Measurements from ENCODE around the gene PRLR.
"Not testable (repeated sequence)": the region's sequence is repeated elsewhere in the genome, so short reads cannot be mapped to it uniquely, and the experiment has no call there.

The PRLR gene

DNA sequence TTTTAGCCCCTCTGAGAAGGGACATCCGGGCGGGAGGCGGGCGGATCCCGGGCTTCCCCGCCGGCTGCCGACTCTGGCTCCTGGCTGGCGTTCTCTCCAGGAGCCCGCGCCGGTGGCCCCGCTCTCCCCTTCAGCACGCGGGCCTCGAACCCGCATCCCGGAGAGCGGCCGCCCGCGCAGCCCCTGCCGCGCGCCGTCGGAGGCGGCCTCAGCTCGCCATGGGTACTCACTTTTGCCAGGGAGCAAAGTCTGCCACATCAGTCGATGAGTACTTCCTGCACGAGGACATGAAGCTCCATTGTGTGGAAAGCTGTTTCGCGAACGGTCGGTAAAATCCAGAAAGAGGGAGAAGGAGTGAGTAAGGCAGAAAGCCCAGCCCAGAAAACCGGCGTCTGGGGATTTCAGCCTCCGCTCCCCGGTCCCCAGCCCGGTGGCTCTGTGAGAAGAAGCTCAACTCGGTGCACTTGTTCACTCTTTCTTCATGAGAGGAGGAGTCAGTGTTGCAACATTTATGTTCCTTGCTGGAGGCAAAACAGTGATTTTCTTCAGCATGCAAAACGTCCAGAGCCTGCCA, at the start of gene PRLR:
Gene PRLR (minus strand): TSS at position 450 of the 574 bp plus-strand sequence. CDS start 140,867 bp downstream, outside the sequence.
- DNase-seq, result peak in 1 of 2 experiments; percentile 20

DNA sequence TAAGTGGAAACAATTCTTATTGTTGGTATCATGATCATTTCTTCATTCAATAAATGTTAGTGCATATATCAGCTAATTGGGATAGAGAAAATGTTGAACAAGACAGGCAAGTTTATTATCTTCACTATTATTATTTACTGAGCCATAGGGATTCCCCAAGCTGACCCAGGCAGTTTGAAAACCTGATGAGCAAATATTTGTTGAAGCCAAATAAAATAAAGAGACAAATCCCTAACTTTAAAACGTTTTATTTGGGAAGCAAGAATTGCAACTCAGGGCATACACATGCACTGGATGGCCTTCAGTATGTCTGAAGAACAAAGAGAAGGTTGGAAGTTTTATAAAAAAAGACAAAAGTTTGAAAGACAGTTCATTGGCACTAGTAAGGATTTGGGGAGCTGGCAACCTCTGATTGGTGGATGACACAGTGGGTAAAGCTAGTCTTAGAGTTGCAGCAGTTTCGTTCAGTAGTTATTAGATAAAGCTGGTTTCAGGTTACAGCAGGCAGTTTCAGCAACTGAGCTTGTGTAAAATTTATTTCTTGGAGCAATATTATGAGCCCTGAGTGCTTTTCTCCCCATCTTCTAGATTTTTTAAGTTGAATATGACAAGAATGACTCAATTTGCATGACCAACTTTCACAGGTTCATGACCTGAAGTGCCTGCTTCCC, 44.7 kb upstream of the PRLR start:
- DNase-seq, result no peak

DNA sequence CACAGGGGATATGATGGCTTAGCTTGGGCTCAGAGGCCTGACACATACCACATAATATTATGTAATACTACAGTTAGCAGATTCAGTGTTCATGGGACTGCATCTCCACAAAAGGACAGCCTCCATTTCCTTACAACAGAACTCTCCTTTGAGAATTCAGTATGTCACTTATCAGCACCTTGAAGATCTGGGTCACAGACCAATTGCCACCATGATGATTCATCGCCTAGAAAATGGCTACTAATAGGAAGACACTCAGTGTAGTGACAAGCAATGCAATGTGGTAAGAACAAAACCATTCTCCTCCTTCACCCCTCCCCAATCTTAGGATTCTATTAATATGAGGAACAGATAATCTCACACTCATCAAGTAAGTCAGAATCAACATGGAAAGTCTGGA, 38.7 kb upstream of the PRLR start:
- DNase-seq, result no peak

DNA sequence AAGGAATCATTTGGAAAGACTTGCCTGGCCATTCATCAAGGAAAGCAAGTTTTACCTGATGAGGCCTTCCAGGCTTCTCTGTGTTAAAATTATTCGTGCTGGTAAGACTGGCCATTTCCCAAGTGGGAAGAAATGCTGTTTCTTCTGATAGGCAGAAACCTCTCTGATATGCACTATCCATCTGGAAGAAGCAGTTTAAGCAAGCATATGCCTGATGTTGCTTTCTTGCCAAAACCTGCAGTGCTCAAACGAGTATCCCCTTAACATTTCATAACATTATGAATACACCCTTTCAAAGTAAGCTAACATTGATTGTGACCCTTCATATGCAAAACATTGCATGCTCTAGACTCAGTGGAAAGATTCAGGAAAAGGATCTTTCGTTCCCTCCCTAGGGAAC, 36.0 kb upstream of the PRLR start:
- no peak for DNase-seq

DNA sequence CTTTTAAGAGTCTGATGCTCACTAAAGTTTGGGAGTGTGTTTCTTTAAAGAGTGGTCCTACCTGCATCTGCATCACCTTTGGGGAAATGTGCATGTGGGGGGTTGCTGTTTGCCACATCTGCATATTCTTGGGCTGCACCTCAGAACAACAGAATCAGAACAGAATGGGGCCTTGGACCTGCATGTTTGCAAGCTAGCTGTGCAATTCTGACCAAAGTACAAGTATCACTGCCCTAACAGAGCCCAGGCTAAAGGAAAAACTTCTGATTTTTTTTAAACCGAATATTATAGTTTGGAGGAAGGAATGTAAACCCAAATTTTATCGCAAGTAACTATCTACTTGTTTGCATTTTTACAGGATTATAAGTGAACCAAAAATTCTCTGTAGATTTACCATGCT, 34.2 kb upstream of the PRLR start:
- no peak for DNase-seq

DNA sequence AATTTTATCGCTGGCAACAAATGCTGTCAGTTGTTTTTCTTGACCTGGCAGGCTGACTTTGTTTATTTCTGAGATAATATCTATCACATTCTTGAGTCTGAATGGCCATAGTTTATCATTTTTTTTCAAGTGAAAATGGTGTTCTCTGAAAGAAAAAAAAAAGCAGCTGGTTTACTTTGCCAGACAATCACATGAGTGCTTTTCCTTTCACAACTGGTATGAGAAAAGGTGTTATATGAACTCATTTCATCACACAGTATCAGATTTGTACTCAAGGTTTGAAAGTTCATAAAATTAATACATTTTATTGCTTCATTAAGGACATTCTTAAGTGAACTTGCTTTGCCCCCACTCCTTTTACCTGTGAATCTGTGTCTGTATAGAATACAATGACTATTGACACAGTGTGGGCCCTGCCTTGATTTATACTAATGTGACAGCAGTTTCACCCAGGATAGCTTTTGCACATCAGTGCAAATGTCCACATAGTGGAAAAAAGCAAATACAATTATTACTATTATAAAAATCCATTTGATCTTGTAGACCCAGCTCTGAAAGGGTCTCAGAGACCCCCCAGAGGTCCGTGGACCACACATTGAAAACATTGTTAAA, 33.1 kb upstream of the PRLR start:
- no peak for DNase-seq

DNA sequence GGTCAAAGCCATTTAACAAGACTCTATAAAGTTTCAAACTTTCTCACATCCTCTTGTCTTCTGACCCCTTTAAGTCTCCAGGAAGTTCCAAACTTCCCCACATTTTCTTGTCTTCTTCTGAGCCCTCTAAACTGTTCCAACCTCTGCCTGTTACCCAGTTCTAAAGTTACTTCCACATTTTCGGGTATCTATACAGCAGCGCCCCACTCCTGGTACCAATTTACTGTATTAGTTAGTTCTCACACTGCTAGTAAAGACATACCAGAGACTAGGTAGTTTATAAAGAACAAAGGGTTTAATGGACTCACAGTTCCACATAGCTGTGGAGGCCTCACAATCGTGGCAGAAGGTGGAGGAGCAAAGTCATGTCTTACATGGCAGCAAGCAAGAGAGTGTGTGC, 23.3 kb upstream of the PRLR start:
- DNase-seq, result no peak

DNA sequence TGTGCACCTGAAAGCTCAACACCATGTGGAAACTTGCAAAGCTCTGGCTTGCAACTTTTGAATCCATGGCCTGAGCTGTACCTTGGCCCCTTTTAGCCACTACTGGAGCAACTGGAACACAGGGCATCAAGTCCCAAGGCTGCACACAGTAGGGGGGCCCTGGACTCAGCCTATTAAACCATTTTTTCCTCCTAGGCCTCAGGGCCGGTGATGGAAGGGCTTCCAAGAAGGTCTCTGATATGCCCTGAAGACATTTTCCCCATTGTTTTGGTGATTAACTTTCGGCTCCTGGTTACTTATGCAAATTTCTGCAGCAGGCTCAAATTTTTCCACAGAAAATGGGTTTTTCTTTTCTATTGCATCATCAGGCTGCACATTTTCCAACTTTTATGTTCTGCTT, 22.7 kb upstream of the PRLR start:
- no peak for DNase-seq

DNA sequence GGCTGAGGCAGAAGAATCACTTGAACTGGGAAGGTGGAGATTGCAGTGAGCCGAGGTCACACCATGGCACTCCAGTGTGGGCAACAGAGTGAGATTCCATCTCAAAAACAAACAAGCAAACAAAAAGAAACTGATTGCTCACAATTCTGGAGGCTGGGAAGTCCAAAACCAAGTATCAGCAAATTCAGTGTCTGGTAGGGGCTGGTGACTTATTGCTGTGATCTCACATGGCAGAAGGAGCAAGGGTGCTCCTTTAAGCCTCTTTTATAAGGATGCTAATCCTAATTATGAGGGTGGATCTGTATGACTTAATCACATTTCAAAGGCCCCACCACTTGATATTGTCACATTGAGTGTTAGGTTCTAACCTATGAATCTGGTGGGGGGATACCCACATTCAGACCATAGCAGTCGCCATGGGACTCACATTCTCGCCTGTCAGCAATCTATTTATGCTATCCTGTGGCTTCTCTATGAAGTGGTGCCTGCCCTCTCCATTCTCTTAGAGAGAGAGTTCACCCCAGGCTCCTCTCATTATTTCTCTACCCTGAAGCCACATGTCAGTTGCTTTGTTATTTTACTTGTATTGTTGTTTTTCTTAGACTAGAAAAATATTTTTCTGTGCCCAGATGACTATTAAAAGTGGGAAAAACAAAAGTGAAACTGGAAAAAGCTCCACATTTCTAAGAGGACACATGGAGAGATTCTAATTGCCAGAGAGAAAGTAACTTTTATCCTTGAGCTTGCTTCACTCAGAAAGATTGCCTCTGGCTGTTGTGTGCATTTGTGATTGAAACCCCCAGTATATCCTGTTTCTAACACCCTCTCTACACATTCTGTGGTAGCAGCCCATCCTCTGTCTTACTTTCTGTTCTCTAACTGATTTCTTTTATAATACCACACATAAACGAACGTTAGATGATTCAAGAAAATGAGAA, 18.8 kb upstream of the PRLR start:
- DNase-seq, result no peak

DNA sequence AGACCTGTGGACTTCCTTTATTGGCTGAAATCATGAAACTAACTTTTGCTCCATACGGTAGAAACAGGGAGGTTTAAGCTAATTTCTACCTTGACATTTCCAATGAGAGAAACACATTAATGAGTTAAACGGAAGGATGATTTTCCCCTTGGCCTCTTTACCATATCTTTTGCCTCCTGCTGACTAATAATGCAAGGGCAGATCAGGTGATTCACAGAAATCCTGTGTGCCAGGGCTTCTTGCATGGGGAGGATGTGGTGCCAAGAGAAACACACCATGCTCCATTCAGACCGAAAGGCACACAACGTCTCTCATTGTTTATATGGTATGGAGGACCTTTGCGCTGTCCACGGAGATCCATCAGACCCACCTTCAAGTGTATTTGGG, 17.4 kb upstream of the PRLR start:
- no peak for DNase-seq

DNA sequence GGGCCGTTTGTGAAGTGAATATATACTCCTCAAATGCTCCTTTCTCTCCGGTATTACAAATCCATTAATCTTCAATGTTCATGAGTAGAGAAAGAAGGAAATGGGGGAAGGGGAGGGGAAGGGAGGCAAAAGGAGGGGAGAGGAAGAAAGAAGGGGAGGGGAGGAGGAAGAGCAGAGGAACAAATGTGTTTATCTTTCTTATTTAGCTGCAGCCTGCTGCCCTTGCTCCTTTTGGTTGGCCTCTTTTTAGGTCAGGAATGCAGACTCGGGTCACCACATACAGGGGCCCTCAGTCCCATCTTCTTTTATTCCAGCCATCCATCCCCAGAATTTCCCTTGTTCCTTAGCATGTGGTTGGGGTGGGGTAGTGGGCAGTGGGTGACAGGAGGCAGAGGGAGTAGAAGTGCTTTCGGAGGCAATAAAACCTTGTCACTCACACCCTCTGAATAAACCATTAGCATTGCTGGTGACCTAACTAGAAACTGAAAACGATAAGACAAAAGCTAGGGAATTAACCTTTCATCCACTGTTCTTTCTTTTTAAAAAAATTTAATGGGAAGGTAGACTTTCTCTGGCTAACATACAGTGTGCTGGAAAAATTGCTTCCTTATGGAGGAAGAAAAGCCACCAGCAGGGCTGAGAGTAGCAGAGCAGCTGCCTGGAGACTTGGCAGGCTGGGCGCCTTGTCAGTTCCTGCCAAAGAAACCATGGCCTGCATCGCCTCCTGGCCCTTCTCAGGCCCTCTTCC, 16.8 kb upstream of the PRLR start:
- no peak for DNase-seq

DNA sequence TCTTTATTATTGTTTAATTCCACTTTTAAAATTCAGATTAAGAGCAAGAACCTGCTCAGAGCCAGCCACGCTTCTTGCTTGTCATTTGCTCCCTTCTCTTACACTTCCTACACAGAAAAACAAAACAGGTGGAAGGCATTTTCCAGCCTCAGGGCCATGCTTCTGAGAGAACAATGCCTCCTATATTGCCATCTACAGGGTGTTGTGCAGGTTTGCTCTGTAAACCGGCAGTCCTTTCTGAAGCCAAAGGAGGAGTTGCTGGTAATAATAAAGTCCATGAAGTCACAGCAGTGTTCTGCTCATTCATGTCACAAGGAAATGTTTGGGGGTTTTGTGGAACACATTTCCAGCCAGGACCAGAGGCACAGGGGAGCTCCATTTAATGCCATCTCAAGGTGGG, 16.1 kb upstream of the PRLR start:
- no peak for DNase-seq

DNA sequence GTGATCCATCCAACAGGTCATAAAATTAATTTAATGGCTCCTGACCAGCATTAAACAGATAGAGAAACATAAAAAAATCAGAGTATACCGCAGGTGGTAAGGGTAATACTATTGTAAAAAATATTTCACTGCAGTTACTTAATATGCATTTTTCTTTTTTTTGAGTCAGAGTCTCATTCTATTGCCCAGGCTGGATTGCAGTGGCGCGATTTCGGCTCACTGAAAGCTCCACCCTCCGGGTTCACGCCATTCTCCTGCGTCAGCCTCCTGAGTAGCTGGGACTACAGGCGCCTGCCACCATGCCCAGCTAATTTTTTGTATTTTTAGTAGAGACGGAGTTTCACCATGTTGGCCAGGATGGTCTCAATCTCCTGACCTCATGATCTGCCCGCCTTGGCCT, 15.1 kb upstream of the PRLR start:
- not testable (repeated sequence) for DNase-seq

DNA sequence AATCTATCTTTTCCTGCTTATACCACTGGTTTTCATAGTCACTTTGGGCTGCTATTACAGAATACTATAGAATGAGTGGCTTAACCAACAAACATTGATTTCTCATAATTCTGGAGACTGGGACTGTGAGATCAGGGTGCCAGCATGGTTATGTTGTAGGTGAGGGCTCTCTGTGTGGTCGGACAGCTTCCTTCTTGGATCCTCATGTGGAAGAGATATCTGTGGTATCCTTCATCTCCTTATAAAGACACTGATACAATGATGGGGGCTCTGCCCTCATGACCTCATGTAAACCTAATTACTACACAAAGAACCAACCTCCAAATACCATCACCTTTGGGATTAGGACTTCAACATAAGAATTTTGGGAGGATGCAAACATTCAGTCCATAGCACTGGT, 13.9 kb upstream of the PRLR start:
- no peak for DNase-seq

DNA sequence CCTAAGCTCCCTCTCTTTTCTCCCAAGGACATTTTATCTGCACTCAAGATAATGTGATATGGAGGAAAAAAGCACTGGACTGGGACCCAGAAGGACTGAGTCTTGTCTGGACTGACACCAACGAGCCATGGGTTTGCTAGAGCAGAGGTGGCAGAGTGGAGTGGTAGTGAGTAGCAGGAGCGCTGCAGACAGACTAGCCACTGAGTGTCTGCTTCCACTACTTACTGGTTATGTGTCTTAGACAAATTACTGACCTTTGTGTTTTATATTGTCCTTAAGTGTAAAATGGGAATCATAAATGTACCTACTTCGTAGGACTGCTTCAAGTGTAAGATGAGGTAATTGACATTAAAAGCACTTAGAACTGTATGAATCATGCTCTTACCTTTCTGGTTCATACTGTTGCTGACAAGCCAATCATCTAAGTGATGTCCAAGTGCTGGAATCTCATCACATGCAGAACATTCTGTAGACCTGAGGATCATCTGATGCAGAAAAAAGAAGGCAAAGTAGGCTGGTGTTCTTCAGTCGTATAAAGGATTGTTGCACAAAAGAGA, 12.5 kb upstream of the PRLR start:
- DNase-seq, result no peak

DNA sequence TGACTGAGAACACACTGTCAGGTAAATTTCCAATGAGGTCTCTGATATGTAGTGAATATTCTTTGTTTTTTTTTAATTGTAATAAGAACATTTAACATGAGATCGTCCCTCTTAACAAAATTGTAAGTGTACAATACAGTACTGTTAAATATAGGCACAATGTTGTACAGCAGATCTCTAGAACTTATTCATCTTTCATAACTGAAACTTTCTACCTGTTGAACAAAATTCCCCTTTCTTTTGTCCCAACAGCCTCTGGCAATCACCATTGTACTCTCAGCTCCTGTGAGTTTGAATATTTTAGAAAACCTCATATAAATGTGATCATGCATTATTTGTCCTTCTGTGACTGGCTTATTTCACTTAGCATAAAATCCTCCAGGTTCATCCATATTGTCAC, 10.6 kb upstream of the PRLR start:
- no peak for DNase-seq

DNA sequence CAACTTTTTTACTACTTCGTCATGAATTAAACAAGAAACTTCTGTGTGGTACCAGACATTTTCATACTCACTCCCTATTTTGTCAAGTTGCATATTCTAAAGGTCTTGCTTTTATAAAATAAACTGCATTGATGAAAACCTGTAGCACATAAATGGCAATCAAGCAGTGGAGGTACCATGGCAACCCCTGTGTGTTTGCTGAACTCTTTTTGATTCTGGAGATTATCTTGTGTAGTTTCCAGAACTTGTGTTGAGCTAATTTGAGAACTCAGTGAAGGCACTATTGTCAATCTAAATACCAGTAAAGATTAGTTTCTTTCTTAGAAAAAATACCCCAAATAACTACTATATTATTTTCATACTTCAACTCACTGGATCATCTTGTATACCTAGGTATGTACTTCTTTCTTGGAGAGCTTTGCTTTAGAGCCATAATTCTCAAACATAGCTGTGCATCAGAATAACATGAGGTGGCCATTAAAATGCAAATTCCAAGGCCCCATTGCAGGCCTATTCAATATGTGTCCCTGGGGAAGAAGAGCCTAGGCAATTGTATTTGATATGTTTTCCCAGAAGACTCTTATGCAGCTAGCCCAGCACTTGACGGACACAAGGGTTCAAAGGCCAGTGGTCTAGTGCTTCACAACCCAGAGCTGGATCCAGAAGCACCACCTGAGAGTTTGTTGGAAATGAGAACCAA, 9.8 kb upstream of the PRLR start:
- DNase-seq, result no peak

DNA sequence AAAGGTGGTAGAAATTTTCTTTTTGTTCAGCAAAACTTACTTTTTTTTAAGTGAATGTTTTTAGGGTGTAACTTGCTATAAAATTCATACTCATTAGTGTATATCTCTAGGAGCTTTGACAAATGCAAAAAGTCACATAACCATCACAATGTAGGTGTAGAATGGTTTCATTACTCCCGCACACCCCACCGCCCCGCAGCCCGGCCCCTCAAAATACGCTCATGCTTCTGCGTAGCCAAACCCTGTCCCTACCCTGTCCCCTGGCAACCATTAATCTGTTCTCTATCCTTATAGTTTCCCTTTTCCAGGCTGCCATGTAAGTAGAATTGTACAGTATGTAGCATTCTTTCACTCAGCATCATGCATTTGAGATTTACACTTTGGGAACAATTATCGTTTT, 9.2 kb upstream of the PRLR start:
- no peak for DNase-seq

DNA sequence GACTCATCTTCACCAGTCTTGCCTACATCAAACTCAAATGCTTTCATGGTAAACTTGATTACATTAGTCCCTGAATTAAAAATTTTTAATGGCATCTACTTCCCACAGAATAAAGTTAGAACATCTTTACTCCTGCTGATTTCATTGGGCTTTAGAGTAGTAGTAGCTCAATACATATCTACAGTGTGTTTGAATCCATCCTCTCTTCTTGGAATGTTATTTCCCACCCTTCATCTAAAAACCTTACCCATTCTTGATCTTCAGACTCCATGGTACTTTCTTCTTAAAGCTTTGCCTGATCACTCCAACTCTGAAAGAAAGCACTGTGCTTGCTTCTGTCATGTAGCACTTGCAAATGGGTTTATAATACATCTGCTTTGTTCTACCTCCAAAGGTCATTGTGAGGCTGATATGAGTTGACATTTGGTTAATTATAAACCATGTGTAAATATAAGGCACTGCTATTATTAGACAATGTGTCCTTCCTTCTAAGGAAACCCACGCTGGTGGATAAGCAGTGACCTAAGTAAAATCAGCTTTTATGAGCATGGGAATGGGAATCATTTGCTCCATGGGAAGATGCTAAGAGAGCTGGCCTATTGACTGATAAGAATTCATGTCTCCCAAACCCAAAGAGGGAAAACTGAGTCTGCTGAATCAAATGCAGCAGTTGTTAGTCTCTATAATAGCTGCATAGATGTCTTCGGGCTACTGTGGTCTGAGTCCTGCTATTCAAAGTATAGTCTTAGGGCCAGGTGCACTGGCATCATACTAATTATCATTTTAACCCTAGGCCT, 7.5 kb upstream of the PRLR start:
- no peak for DNase-seq

DNA sequence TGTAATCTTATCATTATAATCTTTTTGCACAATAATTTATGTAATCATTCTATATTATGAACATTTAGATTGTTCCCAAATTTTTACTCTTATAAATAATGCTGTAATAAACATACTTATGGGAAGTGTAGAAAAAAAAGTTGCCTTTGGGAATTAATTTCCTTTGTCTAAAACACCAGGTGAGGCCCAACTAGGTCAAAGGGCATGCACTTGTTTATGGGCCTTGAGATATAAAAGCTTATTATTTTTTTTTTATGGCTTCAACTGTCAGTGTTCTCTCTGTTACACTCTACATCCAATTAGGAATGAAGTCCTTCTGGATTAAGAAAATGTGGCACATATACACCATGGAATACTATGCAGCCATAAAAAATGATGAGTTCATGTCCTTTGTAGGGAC, 6.5 kb upstream of the PRLR start:
- no peak for DNase-seq

DNA sequence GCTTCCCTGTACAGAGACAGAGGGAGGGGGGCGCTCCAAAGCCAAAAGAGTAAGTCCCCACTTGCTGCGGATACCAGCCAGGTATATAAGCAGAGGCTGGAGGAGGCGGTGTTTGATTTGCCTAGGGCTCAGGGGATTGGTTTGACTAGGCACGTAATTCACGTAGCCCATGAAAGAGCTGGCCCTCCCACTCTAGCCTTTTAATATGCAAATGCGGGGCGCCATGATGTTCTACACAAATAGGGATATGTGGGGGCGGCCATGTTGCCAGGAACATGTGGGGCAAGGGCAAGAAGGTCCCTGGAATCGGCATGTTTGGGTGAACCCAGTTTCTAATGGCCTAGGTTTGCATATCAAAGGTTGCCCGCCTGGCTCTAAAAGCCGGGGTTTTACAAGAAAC, 3.3 kb upstream of the PRLR start:
- no peak for DNase-seq
